ENCODE measurements around the gene MT1G.
"Not testable (repeated sequence)": the region's sequence is repeated elsewhere in the genome, so short reads cannot be mapped to it uniquely, and the experiment has no call there.

MT1G gene

DNA sequence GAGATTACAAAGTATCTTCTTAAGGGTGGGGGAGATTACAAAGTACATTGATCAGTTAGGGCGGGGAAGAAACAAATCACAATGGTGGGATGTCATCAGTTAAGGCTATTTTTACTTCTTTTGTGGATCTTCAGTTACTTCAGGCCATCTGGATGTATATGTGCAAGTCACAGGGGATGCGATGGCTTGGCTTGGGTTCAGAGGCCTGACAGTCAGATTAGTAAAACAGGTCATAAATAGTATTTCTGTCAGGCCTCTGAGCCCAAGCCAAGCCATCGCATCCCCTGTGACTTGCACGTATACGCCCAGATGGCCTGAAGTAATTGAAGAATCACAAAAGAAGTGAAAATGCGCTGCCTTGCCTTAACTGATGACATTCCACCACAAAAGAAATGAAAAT, 6.7 kb upstream of the MT1G start:
- not testable (repeated sequence) for H3K27ac Mint-ChIP-seq, H3K36me3 Mint-ChIP-seq, H3K9me3 Mint-ChIP-seq
- Mint-ChIP-seq H3K4me3 (peak overlapping the region; percentile 44), H3K27me3 (peaks cover 14% of the 10 kb centered on the region), H3K4me1 (peaks cover 13% of the 10 kb centered on the region)

DNA sequence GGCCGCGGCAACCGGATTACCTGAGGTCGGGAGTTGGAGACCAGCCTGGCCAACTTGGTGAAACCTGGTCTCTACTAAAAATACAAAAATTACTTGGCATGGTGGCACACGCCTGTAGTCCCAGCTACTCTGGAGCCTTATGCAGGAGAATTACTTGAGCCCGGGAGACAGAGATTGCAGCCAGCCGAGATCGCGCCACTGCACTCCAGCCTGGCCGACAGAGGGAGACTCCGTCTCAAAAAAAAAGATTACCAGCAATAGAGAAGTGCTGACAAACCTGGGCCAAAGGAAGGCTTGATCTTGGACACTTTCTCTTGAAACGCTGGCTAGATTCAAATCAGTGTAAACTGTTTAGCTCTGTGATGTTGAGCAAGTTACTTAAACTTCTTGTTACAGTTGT, 6.1 kb upstream of the MT1G start:
- H3K27me3 Mint-ChIP-seq = peaks cover 19% of the 10 kb centered on the region
- H3K27ac Mint-ChIP-seq = no peak overlapping the region
- no peaks in the 10 kb centered on the region for H3K36me3 Mint-ChIP-seq
- H3K9me3 Mint-ChIP-seq = no peaks in the 10 kb centered on the region
- H3K4me1 Mint-ChIP-seq = peaks cover 16% of the 10 kb centered on the region
- peak overlapping the region; percentile 44 for H3K4me3 Mint-ChIP-seq

DNA sequence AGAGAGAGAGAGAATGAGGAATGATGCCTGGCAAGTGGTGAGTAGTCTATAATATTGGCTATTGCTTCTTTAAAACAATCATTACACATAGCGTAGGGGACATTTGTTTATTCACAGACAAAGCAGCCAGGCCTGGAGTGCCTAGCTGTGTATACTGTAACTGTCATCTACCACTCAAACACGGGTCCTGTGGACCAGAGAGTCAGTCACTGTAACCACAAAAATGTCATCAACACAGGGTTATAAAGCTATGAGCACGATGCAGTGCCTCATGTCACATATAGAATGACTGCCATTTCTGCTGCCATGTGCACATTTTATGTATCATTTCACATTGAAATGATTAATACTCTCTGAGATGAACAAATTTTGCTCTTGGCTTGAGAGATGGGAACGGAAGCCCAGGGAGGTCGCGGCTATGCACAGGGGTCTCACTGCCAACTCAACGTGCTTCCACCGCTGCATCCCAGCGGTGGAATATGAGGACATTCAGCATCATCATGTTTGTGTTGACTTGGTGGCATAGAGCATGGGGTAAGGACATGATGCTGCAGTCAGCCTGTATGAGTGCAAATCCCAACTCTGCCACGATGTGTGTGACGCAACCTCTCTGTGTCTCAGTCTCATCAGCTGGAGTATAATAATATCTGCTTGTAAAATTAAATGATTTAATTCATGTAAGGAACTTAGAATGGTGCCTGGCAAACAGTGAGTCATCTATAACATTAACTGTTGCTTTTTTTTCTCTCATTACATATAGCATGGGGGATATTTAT, 5.1 kb upstream of the MT1G start:
- Mint-ChIP-seq H3K27ac (no peak overlapping the region), H3K36me3 (no peaks in the 10 kb centered on the region), H3K4me1 (peaks cover 25% of the 10 kb centered on the region), H3K9me3 (no peaks in the 10 kb centered on the region), H3K27me3 (peaks cover 27% of the 10 kb centered on the region), H3K4me3 (no peak overlapping the region)

DNA sequence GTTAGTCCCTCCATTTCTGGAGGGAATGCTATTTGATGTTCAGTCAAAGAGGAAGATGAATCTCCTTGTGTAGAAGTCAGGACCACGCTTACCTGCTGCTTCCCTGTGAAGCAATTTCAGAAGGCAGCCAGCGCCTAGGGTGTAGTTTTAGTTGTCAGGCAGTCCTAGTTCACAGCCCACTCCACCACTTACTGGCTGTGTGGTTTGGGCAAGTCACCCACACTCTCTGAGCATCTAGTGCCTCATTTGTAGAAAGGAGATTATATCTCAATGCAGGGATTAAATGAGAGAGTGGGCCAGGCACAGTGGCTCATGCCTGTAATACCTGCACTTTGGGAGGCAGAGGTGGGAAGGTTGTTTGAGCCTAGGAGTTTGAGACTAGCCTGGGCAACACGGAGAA, 4.3 kb upstream of the MT1G start:
- Mint-ChIP-seq H3K4me1 (peaks cover 28% of the 10 kb centered on the region), H3K27me3 (peaks cover 30% of the 10 kb centered on the region)
- not testable (repeated sequence) for H3K36me3 Mint-ChIP-seq, H3K4me3 Mint-ChIP-seq, H3K27ac Mint-ChIP-seq, H3K9me3 Mint-ChIP-seq

DNA sequence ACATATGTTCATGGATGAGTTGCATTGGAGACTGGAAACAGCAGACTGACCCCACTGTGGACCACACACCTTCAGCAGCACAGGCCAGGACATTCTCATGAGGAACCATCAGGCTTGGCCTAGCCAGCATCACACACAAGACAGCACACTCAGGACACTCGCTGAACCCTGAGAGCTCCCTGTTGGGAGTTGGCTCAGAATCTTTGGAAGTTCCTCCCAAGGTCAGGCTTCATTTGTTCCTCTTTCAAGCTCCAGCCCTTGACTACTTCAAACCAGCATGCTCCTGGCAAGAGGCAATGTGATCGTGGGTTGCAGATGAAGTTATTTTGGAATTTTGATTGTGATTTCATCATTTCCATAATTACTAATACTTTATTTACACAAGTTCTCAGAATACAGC, 3.8 kb upstream of the MT1G start:
- not testable (repeated sequence) for H3K4me3 Mint-ChIP-seq, H3K36me3 Mint-ChIP-seq
- peaks cover 28% of the 10 kb centered on the region for H3K4me1 Mint-ChIP-seq

DNA sequence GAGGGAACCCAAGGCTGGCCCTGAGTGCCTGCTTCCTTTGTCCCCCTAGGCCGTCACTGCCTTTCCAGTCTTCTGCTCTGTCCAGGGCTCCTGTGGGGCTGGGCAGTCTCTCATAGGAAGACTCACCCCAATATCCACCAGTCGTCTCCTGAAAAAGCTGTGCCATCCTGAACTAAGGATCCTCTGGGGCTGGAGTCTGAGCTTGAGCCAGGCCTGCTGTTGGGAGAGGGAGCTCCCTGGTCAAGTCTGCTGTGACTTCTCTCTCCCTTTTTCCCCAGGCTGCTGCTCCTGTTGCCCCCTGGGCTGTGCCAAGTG, 2.7 kb upstream of the MT1G start:
- Mint-ChIP-seq H3K36me3 (no peaks in the 10 kb centered on the region), H3K4me1 (peaks cover 27% of the 10 kb centered on the region), H3K27ac (no peak overlapping the region), H3K9me3 (no peaks in the 10 kb centered on the region), H3K27me3 (peaks cover 36% of the 10 kb centered on the region), H3K4me3 (no peak overlapping the region)

More for the DNA sequence above, 3.8 kb upstream of the MT1G start:
- H3K27ac Mint-ChIP-seq, H3K9me3 Mint-ChIP-seq: not testable (repeated sequence)
- peaks cover 30% of the 10 kb centered on the region for H3K27me3 Mint-ChIP-seq

DNA sequence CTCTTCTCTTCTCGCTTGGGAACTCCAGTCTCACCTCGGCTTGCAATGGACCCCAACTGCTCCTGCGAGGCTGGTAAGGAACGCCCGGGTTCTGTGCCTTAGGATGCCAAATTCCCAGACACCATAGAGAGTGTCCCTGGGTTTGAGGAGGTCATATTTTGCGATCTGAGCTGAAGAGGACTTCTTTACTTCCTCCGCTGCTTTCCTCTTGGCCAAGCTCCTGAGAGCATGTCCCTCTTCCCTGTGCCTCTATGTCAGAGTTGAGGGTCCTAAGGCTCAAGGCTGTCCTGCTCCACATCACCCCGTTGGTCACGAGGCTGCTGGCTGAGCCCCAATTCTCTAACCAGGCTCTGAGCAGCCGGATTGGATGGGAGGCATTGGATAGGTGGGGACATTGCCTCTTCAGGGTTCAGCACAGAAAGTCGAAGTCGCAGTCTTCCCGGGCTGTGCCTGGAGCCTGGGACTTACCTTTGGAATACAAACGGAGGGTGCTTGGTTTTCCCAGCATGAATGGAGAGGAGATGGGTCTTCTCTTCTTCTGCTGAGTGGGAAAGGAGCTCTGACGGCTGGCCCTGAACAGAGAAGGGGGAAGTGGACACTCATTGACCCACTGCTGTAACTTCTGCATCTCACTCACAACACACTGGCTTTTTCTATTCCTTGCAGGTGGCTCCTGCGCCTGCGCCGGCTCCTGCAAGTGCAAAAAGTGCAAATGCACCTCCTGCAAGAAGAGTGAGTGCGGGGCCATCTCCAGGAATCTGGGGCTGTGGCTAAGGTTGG, 2.2 kb upstream of the MT1G start:
- Mint-ChIP-seq H3K4me3 (no peak overlapping the region), H3K4me1 (peaks cover 22% of the 10 kb centered on the region), H3K27me3 (peaks cover 36% of the 10 kb centered on the region), H3K27ac (no peak overlapping the region), H3K9me3 (no peaks in the 10 kb centered on the region), H3K36me3 (no peaks in the 10 kb centered on the region)

DNA sequence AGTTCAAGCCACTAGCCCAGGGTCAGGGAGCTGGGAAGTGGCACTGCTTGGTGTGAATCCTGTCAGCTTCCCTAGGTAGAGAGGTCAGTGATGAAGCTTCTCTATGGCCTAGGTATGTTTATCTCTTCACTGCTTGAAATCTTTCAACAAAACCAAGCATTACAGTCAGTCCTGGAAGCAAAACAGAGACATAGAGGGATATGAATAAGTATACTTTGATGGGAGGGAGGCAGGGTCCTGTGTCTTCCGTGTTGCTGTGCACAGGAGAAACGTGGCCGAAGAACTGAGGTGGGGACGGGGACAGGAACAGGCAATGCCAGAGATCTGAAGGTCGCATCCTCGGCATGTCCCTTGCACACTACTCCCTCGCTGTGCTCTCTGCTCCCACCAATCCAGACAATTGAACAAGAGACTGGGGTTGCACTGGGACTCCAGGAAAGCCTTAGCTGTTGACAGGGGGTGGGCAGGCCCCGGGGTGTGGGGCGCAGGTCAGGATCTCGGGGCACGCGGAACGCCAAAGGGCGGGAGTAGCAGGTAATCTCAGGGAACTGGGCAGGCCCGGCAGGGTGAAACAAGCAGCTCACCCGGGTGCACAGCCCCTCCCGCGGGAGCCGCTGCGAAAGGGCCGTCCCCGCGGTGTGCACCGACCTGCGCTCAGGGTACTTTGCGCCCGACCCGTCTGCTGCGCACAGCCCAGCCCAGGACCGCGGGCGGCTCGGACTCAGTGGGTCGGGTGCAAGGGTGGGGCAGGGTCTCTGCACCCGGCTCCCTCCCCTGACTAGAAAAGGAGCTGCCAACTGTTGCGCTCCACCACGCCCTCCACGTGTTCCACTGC, 1.4 kb upstream of the MT1G start, which contains the start of gene MT1H:
Gene MT1H (plus strand): TSS at position 810 of the 835 bp plus-strand sequence. CDS start 71 bp downstream, outside the sequence.
- Mint-ChIP-seq H3K4me3 (peak within 1 kb of the TSS; percentile 37), H3K27me3 (peaks cover 38% of the 10 kb centered on the region), H3K36me3 (no peaks in the 10 kb centered on the region), H3K4me1 (peaks cover 21% of the 10 kb centered on the region), H3K9me3 (no peaks in the 10 kb centered on the region), H3K27ac (no peak within 1 kb of the TSS)

DNA sequence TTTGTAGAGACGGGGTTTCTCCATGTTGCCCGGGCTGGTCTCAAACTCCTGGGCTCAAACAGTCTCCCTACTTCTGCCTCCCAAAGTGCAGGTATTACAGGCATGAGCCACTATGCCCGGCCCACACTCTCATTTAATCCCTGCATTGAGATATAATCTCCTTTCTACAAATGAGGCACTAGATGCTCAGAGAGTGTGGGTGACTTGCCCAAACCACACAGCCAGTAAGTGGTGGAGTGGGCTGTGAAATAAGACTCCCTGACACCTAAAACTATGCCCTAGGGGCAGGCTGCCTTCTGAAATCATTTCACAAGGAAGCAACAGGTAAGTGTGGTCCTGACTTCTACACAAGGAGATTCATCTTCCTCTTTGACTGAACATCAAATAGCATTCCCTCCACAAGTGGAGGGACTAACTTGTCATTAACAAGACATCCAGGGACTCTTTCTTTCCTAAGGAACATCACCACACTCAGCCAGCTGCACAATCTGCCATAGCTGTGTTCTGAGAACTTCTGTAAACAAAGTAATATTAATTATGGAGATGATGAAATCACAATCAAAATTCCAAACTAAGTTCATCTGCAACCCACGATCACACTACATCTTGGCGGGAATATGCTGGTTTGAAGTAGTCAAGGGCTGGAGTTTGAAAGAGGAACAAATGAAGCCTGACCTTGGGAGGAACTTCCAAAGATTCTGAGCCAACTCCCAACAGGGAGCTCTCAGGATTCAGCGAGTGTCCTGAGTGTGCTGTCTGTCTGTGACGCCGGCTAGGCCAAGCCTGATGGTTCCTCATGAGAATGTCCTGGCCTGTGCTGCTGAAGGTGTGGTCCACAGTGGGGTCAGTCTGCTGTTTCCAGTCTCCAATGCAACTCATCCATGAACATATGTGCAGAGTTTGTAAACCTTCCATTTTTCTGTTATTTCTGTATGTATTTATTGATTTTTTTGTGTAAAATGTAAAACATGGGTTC, 2.3 kb downstream of the MT1G start:
- Mint-ChIP-seq H3K4me1 (peaks cover 38% of the 10 kb centered on the region), H3K27me3 (peaks cover 27% of the 10 kb centered on the region)
- H3K9me3 Mint-ChIP-seq, H3K4me3 Mint-ChIP-seq, H3K36me3 Mint-ChIP-seq, H3K27ac Mint-ChIP-seq: not testable (repeated sequence)

DNA sequence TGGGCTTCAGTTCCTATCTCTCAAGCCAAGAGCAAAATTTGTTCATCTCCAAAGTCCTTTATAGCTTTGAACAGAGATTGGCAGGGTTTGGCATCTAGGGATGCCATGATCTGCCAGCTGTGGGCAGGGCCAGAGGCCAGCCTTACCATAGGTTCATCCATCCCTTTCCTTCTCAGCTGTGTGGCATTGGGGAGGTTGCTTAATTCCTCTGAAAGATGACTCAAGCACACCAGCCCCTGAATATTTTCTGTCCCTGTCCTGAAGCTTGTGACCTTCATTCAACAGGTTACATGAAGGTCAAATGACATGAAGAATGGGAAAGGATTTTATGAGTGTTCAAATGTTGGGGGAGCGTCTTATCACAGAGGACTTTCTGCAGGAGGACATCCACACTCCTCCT, 3.4 kb downstream of the MT1G start:
- Mint-ChIP-seq H3K4me1 (peaks cover 37% of the 10 kb centered on the region), H3K27ac (no peak overlapping the region), H3K27me3 (peaks cover 24% of the 10 kb centered on the region), H3K4me3 (no peak overlapping the region), H3K36me3 (no peaks in the 10 kb centered on the region), H3K9me3 (no peaks in the 10 kb centered on the region)

DNA sequence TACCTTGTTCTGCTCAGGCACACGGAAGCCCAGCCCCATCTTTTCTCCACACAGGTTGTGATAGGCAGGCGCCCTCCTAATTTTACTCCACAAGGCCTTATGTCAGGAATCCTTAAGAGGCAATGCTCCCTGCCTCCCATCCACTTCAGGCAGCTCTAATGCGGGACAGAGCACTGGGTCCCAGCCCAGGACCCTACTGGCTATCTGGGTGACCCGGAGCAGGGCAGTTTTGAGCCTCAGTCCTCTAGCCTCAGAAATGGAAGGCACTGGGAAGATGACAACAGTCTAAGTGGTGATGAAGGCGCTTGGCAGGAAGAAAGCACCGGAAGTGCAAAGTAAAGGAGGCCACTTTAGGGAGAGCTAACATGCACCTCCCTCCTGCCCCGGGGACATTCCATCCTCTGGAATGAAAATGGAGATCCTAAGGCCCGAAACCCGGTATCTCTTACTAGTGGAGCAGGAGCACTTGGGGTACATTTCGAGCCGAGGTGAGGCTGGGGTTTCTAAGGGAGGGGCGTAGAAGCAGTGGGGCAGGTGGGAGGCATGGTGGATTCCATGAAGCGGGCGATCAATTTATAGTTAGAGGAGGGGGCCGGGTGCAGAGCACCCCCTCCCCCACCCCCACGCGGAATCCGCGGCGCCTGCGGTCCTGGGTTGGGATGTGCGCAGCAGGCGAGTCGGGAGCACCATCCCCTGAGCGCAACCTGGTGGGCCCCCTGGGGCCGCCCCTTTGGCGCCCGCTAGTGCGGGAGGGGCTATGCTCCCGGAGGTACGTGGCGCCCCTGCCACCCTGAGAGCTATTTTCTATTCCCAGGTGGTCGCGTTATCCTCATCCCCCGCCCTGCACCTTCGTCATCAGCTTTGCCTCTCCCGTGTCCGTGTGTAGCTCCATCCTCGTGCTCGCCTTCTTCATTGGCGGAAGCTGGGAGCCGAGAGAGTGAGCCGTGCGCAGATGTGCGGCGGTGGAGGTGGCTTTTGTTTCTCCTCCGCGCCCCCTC, 5.2 kb downstream of the MT1G start:
- Mint-ChIP-seq H3K27me3 (peaks cover 9% of the 10 kb centered on the region), H3K4me1 (peaks cover 37% of the 10 kb centered on the region), H3K36me3 (no peaks in the 10 kb centered on the region), H3K4me3 (peak overlapping the region; percentile 88), H3K9me3 (no peaks in the 10 kb centered on the region), H3K27ac (peak overlapping the region; percentile 95)

DNA sequence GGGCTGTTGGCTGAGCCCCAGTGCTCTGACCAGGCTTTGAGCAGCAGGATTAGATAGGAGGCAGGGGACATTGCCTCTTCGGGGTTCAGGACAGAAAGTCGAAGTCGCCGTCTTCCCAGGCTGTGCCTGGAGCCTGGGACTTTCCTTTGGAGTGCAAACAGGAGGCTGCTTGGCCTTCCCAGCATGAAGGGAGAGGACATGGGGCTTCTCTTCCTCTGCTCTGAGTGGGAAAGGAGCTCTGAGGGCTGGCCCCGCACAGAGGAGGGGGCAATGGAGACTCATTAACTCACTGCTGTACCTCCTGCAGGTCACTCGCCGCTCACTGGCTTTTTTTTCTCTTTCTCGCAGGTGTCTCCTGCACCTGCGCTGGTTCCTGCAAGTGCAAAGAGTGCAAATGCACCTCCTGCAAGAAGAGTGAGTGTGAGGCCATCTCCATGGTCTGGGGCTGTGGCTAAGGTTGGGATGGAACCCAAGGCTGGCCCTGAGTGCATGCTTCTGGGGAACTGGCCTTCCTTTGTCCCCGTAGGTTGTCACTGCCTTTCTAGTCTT, 9.5 kb downstream of the MT1G start:
- Mint-ChIP-seq H3K4me1 (peaks cover 38% of the 10 kb centered on the region), H3K9me3 (no peaks in the 10 kb centered on the region), H3K27ac (no peak overlapping the region), H3K36me3 (no peaks in the 10 kb centered on the region), H3K4me3 (peak overlapping the region; percentile 96), H3K27me3 (no peaks in the 10 kb centered on the region)

DNA sequence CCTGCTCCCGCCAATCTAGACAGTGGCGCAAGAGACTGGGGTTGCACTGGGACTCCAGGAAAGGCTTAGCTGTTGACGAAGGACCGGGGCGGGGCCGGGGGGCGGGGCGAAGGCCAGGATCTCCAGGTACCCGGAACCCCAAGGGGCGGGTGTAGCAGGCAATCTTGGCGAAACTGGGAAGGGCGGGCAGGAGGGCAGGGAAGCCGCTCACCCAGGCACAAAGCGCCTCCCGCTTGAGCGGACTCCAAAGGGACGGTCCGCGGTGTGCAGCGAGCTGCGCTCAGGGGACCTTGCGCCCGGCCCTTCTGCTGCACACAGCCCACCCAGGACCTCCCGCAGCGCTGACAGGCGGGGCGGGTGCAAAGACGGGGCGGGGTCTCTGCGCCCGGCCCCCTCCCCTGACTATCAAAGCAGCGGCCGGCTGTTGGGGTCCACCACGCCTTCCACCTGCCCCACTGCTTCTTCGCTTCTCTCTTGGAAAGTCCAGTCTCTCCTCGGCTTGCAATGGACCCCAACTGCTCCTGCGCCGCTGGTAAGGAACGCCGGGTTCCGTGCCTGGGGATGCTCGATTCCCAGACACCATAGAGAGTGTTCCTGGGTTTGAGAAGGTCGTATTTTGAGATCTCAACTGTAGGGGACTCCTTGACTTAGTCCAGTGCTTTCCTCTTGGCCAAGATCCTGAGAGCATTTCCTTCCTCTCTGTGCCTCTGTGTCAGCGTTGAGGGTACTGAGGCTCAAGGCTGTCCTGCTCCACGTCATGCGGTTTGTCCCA, 10.1 kb downstream of the MT1G start, which contains the start of gene MT1F:
Gene MT1F (plus strand): TSS at position 405 of the 772 bp plus-strand sequence. CDS start 100 bp downstream, at position 505.
- Mint-ChIP-seq H3K36me3 (no peaks in the 10 kb centered on the region), H3K27ac (peak within 1 kb of the TSS; percentile 84), H3K4me1 (peaks cover 36% of the 10 kb centered on the region), H3K27me3 (no peaks in the 10 kb centered on the region), H3K4me3 (peak within 1 kb of the TSS; percentile 96), H3K9me3 (no peaks in the 10 kb centered on the region)
